ENCODE data around the gene ELANE.

DNA sequence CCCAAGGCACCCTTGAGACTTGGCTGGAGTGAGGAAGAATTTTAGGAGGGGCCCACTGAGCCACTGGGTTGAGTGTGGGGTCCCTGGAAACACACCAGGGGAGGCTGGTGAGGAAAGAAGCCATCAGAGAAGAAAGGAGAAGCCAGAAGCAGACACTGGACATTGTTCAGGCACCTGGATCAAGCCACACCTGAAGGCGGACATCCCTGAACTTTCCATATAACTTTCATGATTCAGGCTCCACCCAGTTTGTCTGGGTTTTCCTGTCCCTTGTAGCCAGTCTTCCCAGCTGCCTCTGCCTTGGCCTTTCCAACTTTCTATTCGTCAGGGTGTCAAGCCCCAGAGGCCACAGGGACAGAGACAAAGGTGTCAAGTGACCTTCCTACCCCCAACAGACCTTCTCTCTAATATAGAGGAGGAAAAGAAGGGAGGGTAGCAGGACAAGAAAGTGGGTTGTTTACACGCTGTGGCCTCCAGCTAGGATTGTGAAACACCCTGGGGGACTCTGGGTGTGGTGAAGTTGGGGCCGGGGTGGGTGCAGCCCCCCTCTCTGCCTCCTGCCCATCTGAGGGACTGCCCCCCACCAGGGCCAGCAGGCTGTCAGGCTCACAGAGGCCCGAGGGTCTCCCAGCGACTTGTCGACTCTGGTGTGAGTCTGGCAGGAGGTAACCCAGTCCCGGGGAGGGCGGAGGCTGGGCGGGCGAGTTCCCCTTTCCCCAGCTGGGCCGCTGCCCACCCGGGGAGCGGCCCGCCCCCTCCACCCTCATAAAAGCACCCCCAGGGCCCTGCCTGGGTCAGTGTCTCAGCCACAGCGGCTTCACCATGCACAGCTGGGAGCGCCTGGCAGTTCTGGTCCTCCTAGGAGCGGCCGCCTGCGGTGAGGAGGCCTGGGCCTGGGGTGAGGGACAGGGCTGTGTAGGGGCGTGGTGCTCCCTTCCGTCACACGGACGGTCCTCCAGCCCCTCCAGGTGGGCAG is 7.1 kb downstream of the ELANE start, which contains the start of gene CFD:
- no peak for TF ChIP-seq EZH2 (IDR thresholded peaks at IDR 0.05; ENCODE audit: borderline replicate concordance, low read length)
- TF ChIP-seq, protein P1, sequence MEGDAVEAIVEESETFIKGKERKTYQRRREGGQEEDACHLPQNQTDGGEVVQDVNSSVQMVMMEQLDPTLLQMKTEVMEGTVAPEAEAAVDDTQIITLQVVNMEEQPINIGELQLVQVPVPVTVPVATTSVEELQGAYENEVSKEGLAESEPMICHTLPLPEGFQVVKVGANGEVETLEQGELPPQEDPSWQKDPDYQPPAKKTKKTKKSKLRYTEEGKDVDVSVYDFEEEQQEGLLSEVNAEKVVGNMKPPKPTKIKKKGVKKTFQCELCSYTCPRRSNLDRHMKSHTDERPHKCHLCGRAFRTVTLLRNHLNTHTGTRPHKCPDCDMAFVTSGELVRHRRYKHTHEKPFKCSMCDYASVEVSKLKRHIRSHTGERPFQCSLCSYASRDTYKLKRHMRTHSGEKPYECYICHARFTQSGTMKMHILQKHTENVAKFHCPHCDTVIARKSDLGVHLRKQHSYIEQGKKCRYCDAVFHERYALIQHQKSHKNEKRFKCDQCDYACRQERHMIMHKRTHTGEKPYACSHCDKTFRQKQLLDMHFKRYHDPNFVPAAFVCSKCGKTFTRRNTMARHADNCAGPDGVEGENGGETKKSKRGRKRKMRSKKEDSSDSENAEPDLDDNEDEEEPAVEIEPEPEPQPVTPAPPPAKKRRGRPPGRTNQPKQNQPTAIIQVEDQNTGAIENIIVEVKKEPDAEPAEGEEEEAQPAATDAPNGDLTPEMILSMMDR (IDR thresholded peaks at IDR 0.05; ENCODE audit: low read length): no peak
